Activated T-helper 1 cell treated with anti-CD3 and anti-CD28 coated beads, Interleukin-2, amount 50 U/mL, for 16 hours (primary cell): ENCODE results near the gene BEND3.
"Not testable (repeated sequence)": the region's sequence is repeated elsewhere in the genome, so short reads cannot be mapped to it uniquely, and the experiment has no call there.

Experiments used
- DNase-seq, 2 donors: peaks; one replicate each; pipeline ENCODE4 v3.0.0-alpha.2; 2020; ENCODE audit warnings: low read depth in 1 of 2, low spot score in 1 of 2

BEND3 gene

GRCh38 chr6:107114926-107115694 lies at the start of gene BEND3:
Gene BEND3 (minus strand): TSS chr6:107115515. CDS start chr6:107099285, 16,230 bp downstream.
- DNase-seq: peak in 1 of 2 donors; percentile 19

- not testable (repeated sequence) for DNase-seq
Observed at GRCh38 chr6:107164299-107164698, 49.0 kb upstream of the BEND3 start.

- DNase-seq: no peak
Observed at GRCh38 chr6:107161521-107161920, 46.2 kb upstream of the BEND3 start.

GRCh38 chr6:107156617-107157016 lies 41.3 kb upstream of the BEND3 start:
- DNase-seq: no peak

- no peak for DNase-seq
Observed at GRCh38 chr6:107154801-107155160, 39.5 kb upstream of the BEND3 start.

GRCh38 chr6:107154131-107154800 lies 39.0 kb upstream of the BEND3 start:
- no peak for DNase-seq

- no peak for DNase-seq
Observed at GRCh38 chr6:107152638-107153430, 37.5 kb upstream of the BEND3 start.

GRCh38 chr6:107144666-107145065 lies 29.4 kb upstream of the BEND3 start:
- no peak for DNase-seq

GRCh38 chr6:107144014-107144413 lies 28.7 kb upstream of the BEND3 start:
- DNase-seq: no peak

GRCh38 chr6:107140581-107140980 lies 25.3 kb upstream of the BEND3 start:
- no peak for DNase-seq

GRCh38 chr6:107136324-107136723 lies 21.0 kb upstream of the BEND3 start:
- DNase-seq: not testable (repeated sequence)

- DNase-seq: not testable (repeated sequence)
Observed at GRCh38 chr6:107135048-107135680, 19.8 kb upstream of the BEND3 start.

- no peak for DNase-seq
Observed at GRCh38 chr6:107132330-107132954, 17.1 kb upstream of the BEND3 start.

- no peak for DNase-seq
Observed at GRCh38 chr6:107129370-107129925, 14.1 kb upstream of the BEND3 start.

- DNase-seq: no peak
Observed at GRCh38 chr6:107128577-107128976, 13.3 kb upstream of the BEND3 start.

- no peak for DNase-seq
Observed at GRCh38 chr6:107128175-107128574, 12.9 kb upstream of the BEND3 start.

- DNase-seq: no peak
Observed at GRCh38 chr6:107125771-107126170, 10.5 kb upstream of the BEND3 start.

- no peak for DNase-seq
Observed at GRCh38 chr6:107124934-107125348, 9.6 kb upstream of the BEND3 start.

GRCh38 chr6:107123501-107123900 lies 8.2 kb upstream of the BEND3 start:
- no peak for DNase-seq

- DNase-seq: no peak
Observed at GRCh38 chr6:107122748-107123147, 7.4 kb upstream of the BEND3 start.
